ENCODE data around the gene TMEM190. TPM values are rescaled to one million over a fixed set of nuclear protein-coding genes. Genes with fewer than 3 reads are reported as not detected.

The TMEM190 gene
- total and polyA plus RNA-seq, 10 of the 15 experiments (the other 5 are each of a cell fraction or from before 2014, with no cell fraction given), result not detected

DNA sequence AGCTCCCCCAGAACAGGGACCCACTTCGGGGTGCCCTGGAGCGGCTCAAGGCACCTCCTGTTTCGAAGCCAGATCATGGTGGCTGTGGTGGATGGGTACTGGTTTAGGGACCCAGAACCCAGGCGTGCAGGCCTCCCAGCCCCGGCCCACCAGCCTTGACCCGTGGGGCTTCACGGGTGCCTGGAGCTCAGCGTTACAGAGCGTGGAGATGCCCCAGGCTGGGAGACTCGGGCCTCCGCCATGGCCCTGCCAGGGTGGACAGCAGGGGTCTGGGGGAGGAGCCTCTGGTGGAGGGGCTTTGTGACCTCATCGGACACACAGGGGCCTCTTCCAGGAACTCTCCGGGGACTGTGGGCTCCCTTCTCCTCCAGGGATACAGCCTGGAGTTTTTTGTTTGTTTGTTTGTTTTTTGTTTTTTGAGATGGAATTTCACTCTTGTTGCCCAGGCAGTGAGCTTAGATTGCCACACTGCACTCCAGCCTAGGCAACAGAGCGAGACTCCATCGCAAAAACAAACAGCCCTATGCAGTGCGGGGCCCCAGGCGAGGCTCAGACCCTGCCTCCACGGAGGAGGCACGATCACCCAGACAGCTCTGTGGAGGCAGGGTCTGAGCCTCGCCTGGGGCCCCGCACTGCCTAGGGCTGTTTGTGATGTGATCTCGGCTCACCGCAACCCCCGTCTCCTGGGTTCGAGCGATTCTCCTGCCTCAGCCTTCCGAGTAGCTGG lies 13.5 kb upstream of the TMEM190 start, which contains the start of gene GARIN5B:
Gene GARIN5B, minus strand, starts transcription at position 271 of the 727 bp plus-strand sequence. Its CDS starts 194 bp downstream, at position 77.
- no peak within 1 kb of the TSS for H3K4me3 ChIP-seq
- ChIA-PET POLR2A (no interaction called here), SMC1A (ENCODE audit: uncharacterized antibody, unreplicated experiment) (no interaction called here), CTCF (no interaction called here), RAD21 (ENCODE audit: unreplicated experiment) (no interaction called here)
- TF ChIP-seq PML (IDR thresholded peaks at IDR 0.05; ENCODE audit: low read length), result no peak
- H3K36me3 ChIP-seq (ENCODE audit: control insufficient read depth in 2 of 2, insufficient read depth in 2 of 2, low read length in 1 of 2), result no peaks in the 10 kb centered on the region
- in situ Hi-C loops (cut with MboI) (no loop called here), intact Hi-C loops (cut with micrococcal nuclease; ENCODE audit: unreplicated experiment) (no loop called here)
- H3K27ac ChIP-seq (ENCODE audit: control insufficient read depth, insufficient read depth), result no peak within 1 kb of the TSS
- H3K4me1 ChIP-seq (ENCODE audit: control insufficient read depth, insufficient read depth, low read length), result no peaks in the 10 kb centered on the region
- no peaks in the 10 kb centered on the region for H4K20me1 ChIP-seq (ENCODE audit: control insufficient read depth, insufficient read depth)
- no TSS peak for BruUV-seq (replicated peaks)
- no peak for ATAC-seq
- no peaks in the 10 kb centered on the region for H3K79me2 ChIP-seq (ENCODE audit: control insufficient read depth, insufficient read depth, low read length)
- no peak within 1 kb of the TSS for H2AFZ ChIP-seq (ENCODE audit: control insufficient read depth, low read depth, low read length)
- no peaks in the 10 kb centered on the region for H3K9me3 ChIP-seq (replicated peaks; ENCODE audit: control insufficient read depth, insufficient read depth, low read length)
- no peak for DNase-seq (ENCODE audit: low read depth, low spot score)
- no peak for FAIRE-seq
- H3K9ac ChIP-seq (ENCODE audit: control insufficient read depth, insufficient read depth, low read length), result no peak within 1 kb of the TSS
- WGBS (ENCODE audit: insufficient coverage, insufficient replicate concordance, low lambda C conversion rate, missing lambda C conversion rate), result 49% methylated on average over 26 of the region's 27 CpGs
- no peak within 1 kb of the TSS for H3K4me2 ChIP-seq (ENCODE audit: control insufficient read depth, insufficient read depth)
- no peaks in the 10 kb centered on the region; a peak in 2 of 4 replicates for H3K27me3 ChIP-seq (replicated peaks in 1 of 2; ENCODE audit: control insufficient read depth in 2 of 2, insufficient read depth in 2 of 2, low read length in 1 of 2)

DNA sequence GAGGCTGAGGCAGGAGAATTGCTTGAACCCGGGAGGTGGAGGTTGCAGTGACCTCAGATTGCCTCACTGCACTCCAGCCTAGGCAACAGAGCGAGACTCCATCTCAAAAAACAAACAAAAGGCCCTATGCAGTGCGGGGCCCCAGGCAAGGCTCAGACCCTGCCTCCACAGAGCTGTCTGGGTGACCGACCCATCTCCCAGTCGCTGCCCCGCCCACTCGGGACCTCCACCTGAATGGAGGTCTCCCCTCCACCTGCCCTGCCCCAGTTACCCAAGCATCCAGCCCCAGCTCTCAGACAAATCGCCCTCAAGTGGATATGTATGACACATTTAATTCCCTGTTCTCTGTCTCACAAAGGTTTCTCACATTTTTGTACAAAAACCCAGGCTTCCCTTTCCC lies 11.4 kb upstream of the TMEM190 start:
- Histone ChIP-seq H4K20me1 (ENCODE audit: control insufficient read depth, insufficient read depth) (no peaks in the 10 kb centered on the region), H3K79me2 (ENCODE audit: control insufficient read depth, insufficient read depth, low read length) (no peaks in the 10 kb centered on the region), H3K27me3 (replicated peaks in 1 of 2; ENCODE audit: control insufficient read depth in 2 of 2, insufficient read depth in 2 of 2, low read length in 1 of 2) (peaks cover 3 to 10% of the 10 kb centered on the region in 2 experiments; a peak in 3 of 4 replicates), H3K9me3 (replicated peaks; ENCODE audit: control insufficient read depth, insufficient read depth, low read length) (no peaks in the 10 kb centered on the region), H3K4me2 (ENCODE audit: control insufficient read depth, insufficient read depth) (no peak overlapping the region), H3K9ac (ENCODE audit: control insufficient read depth, insufficient read depth, low read length) (no peak overlapping the region), H3K27ac (ENCODE audit: control insufficient read depth, insufficient read depth) (no peak overlapping the region), H2AFZ (ENCODE audit: control insufficient read depth, low read depth, low read length) (no peak overlapping the region), H3K36me3 (ENCODE audit: control insufficient read depth in 2 of 2, insufficient read depth in 2 of 2, low read length in 1 of 2) (no peaks in the 10 kb centered on the region), H3K4me3 (no peak overlapping the region), H3K4me1 (ENCODE audit: control insufficient read depth, insufficient read depth, low read length) (no peaks in the 10 kb centered on the region)
- ChIA-PET RAD21 (ENCODE audit: unreplicated experiment) (no interaction called here), CTCF (no interaction called here), POLR2A (interaction anchor here (0.7 kb wide), 1 partner anchor 71 kb away, joined by 4 read pairs; no protein-coding TSS in a partner anchor), SMC1A (ENCODE audit: uncharacterized antibody, unreplicated experiment) (no interaction called here)
- in situ Hi-C loops (cut with MboI) (no loop called here), intact Hi-C loops (cut with micrococcal nuclease; ENCODE audit: unreplicated experiment) (no loop called here)
- FAIRE-seq (no peak), ATAC-seq (no peak), DNase-seq (ENCODE audit: low read depth, low spot score) (no peak)
- BruUV-seq (replicated peaks), result no TSS peak
- 13% methylated on average over 7 of the region's 8 CpGs for WGBS (ENCODE audit: insufficient coverage, insufficient replicate concordance, low lambda C conversion rate, missing lambda C conversion rate)
- TF ChIP-seq MTA3 (IDR thresholded peaks at IDR 0.05; ENCODE audit: borderline replicate concordance, low read length) (no peak), YBX1 (IDR thresholded peaks at IDR 0.05) (no peak), ETV6 (conservative IDR thresholded peaks at IDR 0.05 in 1 of 2, IDR thresholded peaks at IDR 0.05 in 1 of 2; ENCODE audit: borderline replicate concordance in 1 of 2, low read depth in 1 of 2) (no peak), MEF2A (IDR thresholded peaks at IDR 0.05; ENCODE audit: insufficient read depth, low read depth, low read length) (no peak), NR2C1 (IDR thresholded peaks at IDR 0.05) (no peak), BCL3 (IDR thresholded peaks at IDR 0.05; ENCODE audit: borderline replicate concordance, insufficient read depth, low read depth, low read length, poor library complexity, severe bottlenecking) (no peak), IKZF2 (IDR thresholded peaks at IDR 0.05) (no peak), RAD51 (IDR thresholded peaks at IDR 0.05) (no peak), POLR2A (IDR thresholded peaks at IDR 0.05; ENCODE audit: low read depth, low read length) (no peak), CEBPB (IDR thresholded peaks at IDR 0.05; ENCODE audit: borderline replicate concordance in 1 of 2, low read depth in 2 of 2, low read length in 2 of 2) (no peak), RUNX3 (IDR thresholded peaks at IDR 0.05; ENCODE audit: low read length) (no peak), IRF4 (IDR thresholded peaks at IDR 0.05; ENCODE audit: low read depth, low read length) (no peak), POLR2AphosphoS2 (IDR thresholded peaks at IDR 0.05; ENCODE audit: low read depth, low read length) (no peak), EED (IDR thresholded peaks at IDR 0.05; ENCODE audit: low read depth) (no peak)

Data from GM12878 (cell line).